HepG2 (cell line): Measurements from ENCODE around the gene TMEM165. TPM values are rescaled to one million over a fixed set of nuclear protein-coding genes. Genes with fewer than 3 reads are reported as not detected.

ENCODE experiments used
- ATF1 ChIP-seq: IDR thresholded peaks from 2 replicates; pipeline ENCODE4 v1.6.1; 2016; ENCODE audit warnings: mild to moderate bottlenecking, control low read depth
- CENPT ChIP-seq: sonication (generic); formaldehyde crosslinking; IDR thresholded peaks from 2 replicates; pipeline ENCODE4 v1.8.0; 2022; ENCODE audit warnings: low read depth, mild to moderate bottlenecking, moderate library complexity, missing genetic modification reagents
- CSRNP2 ChIP-seq: sonication (generic); formaldehyde crosslinking; conservative IDR thresholded peaks from 2 replicates; pipeline ENCODE4 v1.8.0; 2022; ENCODE audit warnings: low read depth, missing genetic modification reagents
- DNMT3B ChIP-seq: conservative IDR thresholded peaks from 2 replicates; pipeline ENCODE4 v1.6.1; 2016; ENCODE audit warnings: missing biosample characterization, control low read depth
- DPF2 ChIP-seq: sonication (generic); formaldehyde crosslinking; IDR thresholded peaks from 2 replicates; pipeline ENCODE4 v1.4.0; 2020; ENCODE audit warnings: mild to moderate bottlenecking, low read depth, missing genetic modification reagents, borderline replicate concordance
- LCORL ChIP-seq, 2 experiments: fragments of 450-650 bp in 1 of 2; sonication (generic) in 1 of 2; formaldehyde crosslinking in 1 of 2; IDR thresholded peaks; 2 replicates each; pipeline versions ENCODE4 v1.5.0 to v1.6.1; 2017 to 2020; ENCODE audit warnings: antibody characterized with exemption in 1 of 2, missing genetic modification reagents in 1 of 2
- MAFK ChIP-seq, 2 experiments: IDR thresholded peaks in 1 of 2; conservative IDR thresholded peaks in 1 of 2; 2 replicates each; pipeline ENCODE4 v1.6.1; 2011; ENCODE audit warnings: improper control_type of control experiment in 2 of 2, low read length in 2 of 2
- MIER3 ChIP-seq: IDR thresholded peaks from 2 replicates; pipeline ENCODE4 v1.6.1; 2016; ENCODE audit warnings: missing compliant biosample characterization, borderline replicate concordance
- MIXL1 ChIP-seq: IDR thresholded peaks from 2 replicates; pipeline ENCODE4 v1.6.1; 2016
- NONO ChIP-seq, 2 experiments: fragments of 450-650 bp in 1 of 2; sonication (generic) in 1 of 2; formaldehyde crosslinking in 1 of 2; IDR thresholded peaks in 1 of 2; conservative IDR thresholded peaks in 1 of 2; 2 replicates each; pipeline versions ENCODE4 v1.6.1 to v1.8.0; 2017 to 2022; ENCODE audit warnings: mild to moderate bottlenecking in 1 of 2, missing genetic modification reagents in 1 of 2, moderate library complexity in 1 of 2
- NR1H2 ChIP-seq: sonication (generic); formaldehyde crosslinking; IDR thresholded peaks from 2 replicates; pipeline ENCODE4 v1.8.1; 2022; ENCODE audit warnings: low read depth, missing genetic modification reagents, borderline replicate concordance
- POLR2AphosphoS2 ChIP-seq: IDR thresholded peaks from 2 replicates; pipeline ENCODE4 v1.6.1; 2011; ENCODE audit warnings: low read depth, low read length, improper control_type of control experiment
- SP2 ChIP-seq: sonication (generic); formaldehyde crosslinking; IDR thresholded peaks from 2 replicates; pipeline ENCODE4 v1.5.1; 2020; ENCODE audit warnings: mild to moderate bottlenecking, missing genetic modification reagents
- TBP ChIP-seq: sonication (generic); formaldehyde crosslinking; IDR thresholded peaks from 2 replicates; pipeline ENCODE4 v1.5.0; 2020; ENCODE audit warnings: missing genetic modification reagents
- TEF ChIP-seq: sonication (generic); formaldehyde crosslinking; IDR thresholded peaks from 2 replicates; pipeline ENCODE4 v1.5.0; 2020; ENCODE audit warnings: missing genetic modification reagents
- ZBTB20 ChIP-seq: sonication (generic); formaldehyde crosslinking; IDR thresholded peaks from 2 replicates; pipeline ENCODE4 v1.8.1; 2023; ENCODE audit warnings: missing genetic modification reagents, low read depth, mild to moderate bottlenecking, borderline replicate concordance
- ZBTB7A ChIP-seq: sonication (generic); formaldehyde crosslinking; IDR thresholded peaks from 2 replicates; pipeline ENCODE4 v1.8.0; 2022; ENCODE audit warnings: mild to moderate bottlenecking, missing genetic modification reagents
- ZNF24 ChIP-seq: fragments of 450-650 bp; IDR thresholded peaks from 2 replicates; pipeline ENCODE4 v1.6.1; 2017; ENCODE audit warnings: antibody characterized with exemption, mild to moderate bottlenecking
- ZNF275 ChIP-seq: sonication (generic); formaldehyde crosslinking; IDR thresholded peaks from 2 replicates; pipeline ENCODE4 v1.8.0; 2022; ENCODE audit warnings: missing genetic modification reagents, mild to moderate bottlenecking, inconsistent platforms, borderline replicate concordance
- ZNF414 ChIP-seq: sonication (generic); formaldehyde crosslinking; IDR thresholded peaks from 2 replicates; pipeline ENCODE4 v1.5.0; 2020; ENCODE audit warnings: missing genetic modification reagents
- ZNF563 ChIP-seq: sonication (generic); formaldehyde crosslinking; IDR thresholded peaks from 2 replicates; pipeline ENCODE4 v1.8.0; 2022; ENCODE audit warnings: mild to moderate bottlenecking, moderate library complexity, missing genetic modification reagents
- ZNF674 ChIP-seq: sonication (generic); formaldehyde crosslinking; IDR thresholded peaks from 2 replicates; pipeline ENCODE4 v1.5.0; 2020; ENCODE audit warnings: low read depth, mild to moderate bottlenecking, missing genetic modification reagents
- ZNF737 ChIP-seq: sonication (generic); formaldehyde crosslinking; IDR thresholded peaks from 2 replicates; pipeline ENCODE4 v1.5.0; 2020; ENCODE audit warnings: missing genetic modification reagents, mild to moderate bottlenecking, borderline replicate concordance
- ZNF780A ChIP-seq: sonication (generic); formaldehyde crosslinking; IDR thresholded peaks from 2 replicates; pipeline ENCODE4 v1.8.0; 2022; ENCODE audit warnings: mild to moderate bottlenecking, missing genetic modification reagents, moderate library complexity
- ZSCAN21 ChIP-seq: sonication (generic); formaldehyde crosslinking; IDR thresholded peaks from 2 replicates; pipeline ENCODE4 v1.8.0; 2022; ENCODE audit warnings: mild to moderate bottlenecking, missing genetic modification reagents, moderate library complexity, borderline replicate concordance
- ZSCAN9 ChIP-seq: IDR thresholded peaks from 2 replicates; pipeline ENCODE4 v1.6.1; 2016; ENCODE audit warnings: borderline replicate concordance
- polyA plus RNA-seq, 8 experiments: library from polyadenylated mRNA; depleted of rRNA in 3 of 8; stranded (reverse) in 7 of 8; unstranded in 1 of 8; fragments of >200 nt; fragmentation: Illumina TruSeq in 4 of 8; extraction: Trizol in 4 of 8; gene quantifications; 2 replicates each; pipeline versions ENCODE4 v1.2.1 to v1.2.3, GENCODE V29; 2011 to 2016; ENCODE audit warnings: low read depth in 4 of 8, missing spikeins in 1 of 8, mixed read lengths in 1 of 8; ENCODE audit not compliant: insufficient read depth in 1 of 8
- total RNA-seq, 5 experiments: library from RNA; depleted of rRNA; stranded (reverse); fragments of >200 nt; fragmentation: Illumina TruSeq; extraction: Trizol; gene quantifications; 2 replicates each; pipeline ENCODE4 v1.2.3, GENCODE V29; 2016; ENCODE audit warnings: low read depth in 1 of 5

The TMEM165 gene
- total and polyA plus RNA-seq, 2 of the 13 experiments (the other 11 are each of a cell fraction or from before 2014, with no cell fraction given): 54.6 to 103 TPM

GRCh38 chr4:55395529-55396307 lies at the start of gene TMEM165 (continued):
- TF ChIP-seq POLR2AphosphoS2: no peak
- TF ChIP-seq MIXL1: peak; percentile 32; the same call in 1 of the 2 replicates
- TF ChIP-seq ZNF674 (CRISPR knock-in tag): no peak
- no peak for TF ChIP-seq DPF2 (CRISPR knock-in tag)
- TF ChIP-seq CENPT (CRISPR knock-in tag): no peak
- no peak for TF ChIP-seq ZNF737
- no peak for TF ChIP-seq NONO (IDR thresholded peaks at IDR 0.05)
- TF ChIP-seq NONO (CRISPR knock-in tag; conservative IDR thresholded peaks at IDR 0.05): peak; percentile 52; the same call in 1 of the 2 replicates
- peak; percentile 59 for TF ChIP-seq SP2 (CRISPR knock-in tag)
- TF ChIP-seq ZNF780A (CRISPR knock-in tag): no peak
- 0 out of 2 replicates have a peak, but pooled peaks have one; percentile 40 for TF ChIP-seq MIER3
- TF ChIP-seq LCORL (IDR thresholded peaks at IDR 0.05): no peak
- peak; percentile 83 for TF ChIP-seq LCORL (CRISPR knock-in tag; IDR thresholded peaks at IDR 0.05)
- TF ChIP-seq TEF (CRISPR knock-in tag): no peak
- peak; percentile 88 for TF ChIP-seq ZNF414 (CRISPR knock-in tag)
- 0 out of 2 replicates have a peak, but pooled peaks have one; percentile 20 for TF ChIP-seq ZSCAN9 (CRISPR knock-in tag)
- TF ChIP-seq ZNF24: no peak
- TF ChIP-seq DNMT3B (CRISPR knock-in tag): no peak
- peak; percentile 67; the same call in 1 of the 2 replicates for TF ChIP-seq ZNF275 (CRISPR knock-in tag)
- no peak for TF ChIP-seq CSRNP2
- TF ChIP-seq MAFK (conservative IDR thresholded peaks at IDR 0.05 in 1 of 2, IDR thresholded peaks at IDR 0.05 in 1 of 2; ENCODE audit: low read length in 2 of 2): no peak
- TF ChIP-seq ZSCAN21: peak; percentile 39; the same call in 1 of the 2 replicates
- 0 out of 2 replicates have a peak, but pooled peaks have one; percentile 35 for TF ChIP-seq ZBTB20 (CRISPR knock-in tag)
- TF ChIP-seq TBP (CRISPR knock-in tag): no peak
- TF ChIP-seq ZNF563 (CRISPR knock-in tag): 0 out of 2 replicates have a peak, but pooled peaks have one; percentile 4
- no peak for TF ChIP-seq ATF1 (CRISPR knock-in tag)
- TF ChIP-seq NR1H2 (CRISPR knock-in tag): peak; percentile 63; the same call in 1 of the 2 replicates
- no peak for TF ChIP-seq ZBTB7A
